H9 (cell line): ENCODE measurements around the gene OTP. TPM values are rescaled to one million over a fixed set of nuclear protein-coding genes. Genes with fewer than 3 reads are reported as not detected.
A peak's percentile ranks its signal among the peaks of the same experiment; 100 is the strongest.

Source experiments
- DNase-seq: peaks from one replicate; pipeline ENCODE4 v3.0.0-alpha.2; 2017
- H2AFZ ChIP-seq: one replicate; pipeline ENCODE4 v1.6.1; 2013; ENCODE audit warnings: mild to moderate bottlenecking, low read length, control low read depth, moderate library complexity
- H2AK5ac ChIP-seq: 2 replicates; pipeline ENCODE4 v1.6.1; 2013; ENCODE audit warnings: low read length, control low read depth, mixed read lengths; ENCODE audit not compliant: insufficient read length
- H2BK120ac ChIP-seq: one replicate; pipeline ENCODE4 v1.6.1; 2013; ENCODE audit warnings: low read depth, mild to moderate bottlenecking, low read length, control low read depth, inconsistent platforms; ENCODE audit not compliant: poor library complexity, severe bottlenecking
- H2BK12ac ChIP-seq: 2 replicates; pipeline ENCODE4 v1.6.1; 2013; ENCODE audit warnings: low read length, control low read depth, mixed read lengths, low read depth; ENCODE audit not compliant: insufficient read length
- H2BK15ac ChIP-seq: 2 replicates; pipeline ENCODE4 v1.6.1; 2013; ENCODE audit warnings: low read depth, low read length, control low read depth
- H2BK20ac ChIP-seq: one replicate; pipeline ENCODE4 v1.6.1; 2013; ENCODE audit warnings: low read depth, mild to moderate bottlenecking, low read length, control low read depth, inconsistent platforms; ENCODE audit not compliant: poor library complexity, severe bottlenecking
- H2BK5ac ChIP-seq: 2 replicates; pipeline ENCODE4 v1.6.1; 2013; ENCODE audit warnings: low read length, control low read depth, mixed read lengths; ENCODE audit not compliant: insufficient read length
- H3K14ac ChIP-seq: 2 replicates; pipeline ENCODE4 v1.6.1; 2013; ENCODE audit warnings: low read length, control low read depth; ENCODE audit not compliant: insufficient read depth
- H3K18ac ChIP-seq: 2 replicates; pipeline ENCODE4 v1.6.1; 2013; ENCODE audit warnings: low read depth, mild to moderate bottlenecking, mixed read lengths, low read length, control low read depth; ENCODE audit not compliant: insufficient read length
- H3K23ac ChIP-seq: 2 replicates; pipeline ENCODE4 v1.6.1; 2013; ENCODE audit warnings: low read length, control low read depth, mixed read lengths, low read depth; ENCODE audit not compliant: insufficient read length
- H3K23me2 ChIP-seq: 2 replicates; pipeline ENCODE4 v1.6.1; 2013; ENCODE audit warnings: low read depth, mild to moderate bottlenecking, mixed read lengths, low read length, control low read depth; ENCODE audit not compliant: insufficient read length, poor library complexity, severe bottlenecking
- H3K27ac ChIP-seq: 2 replicates; pipeline ENCODE4 v1.5.1; 2013; ENCODE audit warnings: low read length, control low read depth, mixed read lengths, low read depth; ENCODE audit not compliant: insufficient read length
- H3K27me3 ChIP-seq: 2 replicates; pipeline ENCODE4 v1.6.1; 2013; ENCODE audit warnings: low read length, control low read depth, inconsistent platforms; ENCODE audit not compliant: insufficient read depth
- H3K4ac ChIP-seq: 2 replicates; pipeline ENCODE4 v1.6.1; 2013; ENCODE audit warnings: low read depth, mild to moderate bottlenecking, control low read depth, inconsistent platforms, low read length, moderate library complexity
- H3K4me1 ChIP-seq: 2 replicates; pipeline ENCODE4 v1.6.1; 2013; ENCODE audit warnings: low read length, control low read depth, inconsistent platforms; ENCODE audit not compliant: insufficient read depth
- H3K4me2 ChIP-seq: 2 replicates; pipeline ENCODE4 v1.6.1; 2013; ENCODE audit warnings: low read length, control low read depth, mixed read lengths; ENCODE audit not compliant: insufficient read length, insufficient read depth
- H3K56ac ChIP-seq: 2 replicates; pipeline ENCODE4 v1.6.1; 2013; ENCODE audit warnings: low read depth, mild to moderate bottlenecking, mixed read lengths, low read length, control low read depth; ENCODE audit not compliant: insufficient read length
- H3K79me1 ChIP-seq: 2 replicates; pipeline ENCODE4 v1.6.1; 2013; ENCODE audit warnings: low read depth, mild to moderate bottlenecking, moderate library complexity, low read length, control low read depth, inconsistent platforms; ENCODE audit not compliant: insufficient read depth, poor library complexity, severe bottlenecking
- H3K79me2 ChIP-seq: 2 replicates; pipeline ENCODE4 v1.6.1; 2013; ENCODE audit warnings: low read length, control low read depth, inconsistent platforms; ENCODE audit not compliant: insufficient read depth
- H3K9ac ChIP-seq: 2 replicates; pipeline ENCODE4 v1.6.1; 2013; ENCODE audit warnings: low read length, control low read depth, mixed read lengths; ENCODE audit not compliant: insufficient read length; ENCODE audit errors: extremely low read depth
- H3K9me3 ChIP-seq: one replicate; pipeline ENCODE4 v1.6.1; 2013; ENCODE audit warnings: low read depth, low read length, inconsistent platforms; ENCODE audit not compliant: control insufficient read depth
- H3T11ph ChIP-seq: one replicate; pipeline ENCODE4 v1.6.1; 2013; ENCODE audit warnings: mild to moderate bottlenecking, low read length, control low read depth, inconsistent platforms
- H4K20me1 ChIP-seq: one replicate; pipeline ENCODE4 v1.6.1; 2013; ENCODE audit not compliant: control insufficient read depth, insufficient read length, insufficient read depth
- H4K5ac ChIP-seq: 2 replicates; pipeline ENCODE4 v1.6.1; 2013; ENCODE audit warnings: low read depth, mild to moderate bottlenecking, mixed read lengths, low read length, control low read depth; ENCODE audit not compliant: insufficient read length
- H4K8ac ChIP-seq: replicated peaks from 2 replicates; pipeline ENCODE4 v1.6.1; 2013; ENCODE audit warnings: low read length, control low read depth, mixed read lengths, low read depth; ENCODE audit not compliant: insufficient read length
- H4K91ac ChIP-seq: 2 replicates; pipeline ENCODE4 v1.6.1; 2013; ENCODE audit warnings: low read depth, mild to moderate bottlenecking, moderate library complexity, mixed read lengths, low read length, control low read depth; ENCODE audit not compliant: insufficient read length
- H3K27ac Mint-ChIP-seq, 3 experiments: 2 replicates in 2 of 3; 3 replicates in 1 of 3; pipeline ENCODE4 v1.8.0; 2020 to 2021; ENCODE audit warnings: mixed read lengths in 3 of 3, mild to moderate bottlenecking in 1 of 3, moderate library complexity in 1 of 3
- H3K27me3 Mint-ChIP-seq: 2 replicates; pipeline ENCODE4 v1.8.0; 2021; ENCODE audit warnings: low read depth, mild to moderate bottlenecking, moderate library complexity, mixed read lengths
- H3K36me3 Mint-ChIP-seq, 3 experiments: 2 replicates in 2 of 3; 3 replicates in 1 of 3; pipeline ENCODE4 v1.8.0; 2020 to 2021; ENCODE audit warnings: low read depth in 3 of 3, mixed read lengths in 3 of 3; ENCODE audit not compliant: insufficient read depth in 1 of 3
- H3K4me1 Mint-ChIP-seq, 2 experiments: 2 replicates each; pipeline ENCODE4 v1.8.0; 2020; ENCODE audit warnings: mixed read lengths in 2 of 2
- H3K4me3 Mint-ChIP-seq, 2 experiments: 2 replicates in 1 of 2; 3 replicates in 1 of 2; pipeline ENCODE4 v1.8.0; 2020 to 2021; ENCODE audit warnings: mild to moderate bottlenecking in 2 of 2, mixed read lengths in 2 of 2, moderate library complexity in 1 of 2
- H3K9me3 Mint-ChIP-seq, 2 experiments: 2 replicates in 1 of 2; 3 replicates in 1 of 2; pipeline ENCODE4 v1.8.0; 2020; ENCODE audit warnings: mild to moderate bottlenecking in 2 of 2, mixed read lengths in 2 of 2, moderate library complexity in 1 of 2
- WGBS: extraction: QIAGEN DNeasy Blood & Tissue Kit; methylation state at CpG from one replicate; pipeline ENCODE4 v1.1.7; 2013; ENCODE audit warnings: missing lambda C conversion rate, low lambda C conversion rate, mixed read lengths; ENCODE audit not compliant: insufficient read length; ENCODE audit errors: extremely low coverage; 5-methylcytosine and 5-hydroxymethylcytosine counted together
- total RNA-seq: library from RNA; stranded (reverse); gene quantifications from 2 replicates; pipeline ENCODE4 v1.2.1, GENCODE V29; 2021
- TF ChIP-seq, protein P1 (sequence below): fragments of 200-600 bp; sonication (generic); conservative IDR thresholded peaks from 3 replicates; pipeline ENCODE4 v1.8.0; 2021; ENCODE audit warnings: antibody characterized with exemption, mild to moderate bottlenecking

The OTP gene
- total RNA-seq, 1 experiment from 2014 or later, result not detected

GRCh38 chr5:77629509-77630113 is 8.9 kb downstream of the OTP start:
- H3K23me2 ChIP-seq, result peaks cover 5% of the 10 kb centered on the region

More at GRCh38 chr5:77629509-77630113, 8.9 kb downstream of the OTP start:
- no peak overlapping the region for H2BK12ac ChIP-seq
- H3K4me1 ChIP-seq, result no peaks in the 10 kb centered on the region; the same call in 1 of the 2 replicates
- no peak overlapping the region for H2BK5ac ChIP-seq
- H2BK120ac ChIP-seq, result no peak overlapping the region
- WGBS, result no CpG with 5 or more reads among the region's 52 CpGs
- H3K27me3 ChIP-seq, result peaks cover 76% of the 10 kb centered on the region
- Mint-ChIP-seq H3K9me3 (peaks cover 0 to 16% of the 10 kb centered on the region in 2 experiments; a peak in 3 of 5 replicates), H3K4me3 (peak overlapping the region; percentile 47 to 86), H3K27me3 (peaks cover 100% of the 10 kb centered on the region), H3K4me1 (peaks cover 19 to 33% of the 10 kb centered on the region in 2 experiments), H3K36me3 (no peaks in the 10 kb centered on the region; a peak in 2 of 7 replicates), H3K27ac (no peak overlapping the region)
- H2AFZ ChIP-seq, result no peak overlapping the region
- H2BK15ac ChIP-seq, result no peak overlapping the region
- H3T11ph ChIP-seq, result no peak overlapping the region
- H3K79me2 ChIP-seq, result no peaks in the 10 kb centered on the region
- no peak overlapping the region for H2AK5ac ChIP-seq
- H3K18ac ChIP-seq, result peak overlapping the region; percentile 63
- H3K4me2 ChIP-seq, result peak overlapping the region; percentile 33
- TF ChIP-seq, protein P1, sequence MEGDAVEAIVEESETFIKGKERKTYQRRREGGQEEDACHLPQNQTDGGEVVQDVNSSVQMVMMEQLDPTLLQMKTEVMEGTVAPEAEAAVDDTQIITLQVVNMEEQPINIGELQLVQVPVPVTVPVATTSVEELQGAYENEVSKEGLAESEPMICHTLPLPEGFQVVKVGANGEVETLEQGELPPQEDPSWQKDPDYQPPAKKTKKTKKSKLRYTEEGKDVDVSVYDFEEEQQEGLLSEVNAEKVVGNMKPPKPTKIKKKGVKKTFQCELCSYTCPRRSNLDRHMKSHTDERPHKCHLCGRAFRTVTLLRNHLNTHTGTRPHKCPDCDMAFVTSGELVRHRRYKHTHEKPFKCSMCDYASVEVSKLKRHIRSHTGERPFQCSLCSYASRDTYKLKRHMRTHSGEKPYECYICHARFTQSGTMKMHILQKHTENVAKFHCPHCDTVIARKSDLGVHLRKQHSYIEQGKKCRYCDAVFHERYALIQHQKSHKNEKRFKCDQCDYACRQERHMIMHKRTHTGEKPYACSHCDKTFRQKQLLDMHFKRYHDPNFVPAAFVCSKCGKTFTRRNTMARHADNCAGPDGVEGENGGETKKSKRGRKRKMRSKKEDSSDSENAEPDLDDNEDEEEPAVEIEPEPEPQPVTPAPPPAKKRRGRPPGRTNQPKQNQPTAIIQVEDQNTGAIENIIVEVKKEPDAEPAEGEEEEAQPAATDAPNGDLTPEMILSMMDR, result no peak
- H4K8ac ChIP-seq, result no peak overlapping the region
- no peak overlapping the region for H3K56ac ChIP-seq
- H4K5ac ChIP-seq, result no peak overlapping the region
- no peak overlapping the region for H3K14ac ChIP-seq
- H3K23ac ChIP-seq, result no peak overlapping the region
- DNase-seq, result peak; percentile 66
- no peak overlapping the region for H3K9ac ChIP-seq
- no peaks in the 10 kb centered on the region for H4K20me1 ChIP-seq
- no peak overlapping the region for H4K91ac ChIP-seq
- H3K9me3 ChIP-seq, result no peaks in the 10 kb centered on the region
- no peak overlapping the region for H2BK20ac ChIP-seq
- no peak overlapping the region for H3K27ac ChIP-seq
- no peak overlapping the region for H3K4ac ChIP-seq
- H3K79me1 ChIP-seq, result no peaks in the 10 kb centered on the region
